ENCODE data around the gene ERRFI1.
"Not testable (repeated sequence)": the region's sequence is repeated elsewhere in the genome, so short reads cannot be mapped to it uniquely, and the experiment has no call there.

ERRFI1 gene

DNA sequence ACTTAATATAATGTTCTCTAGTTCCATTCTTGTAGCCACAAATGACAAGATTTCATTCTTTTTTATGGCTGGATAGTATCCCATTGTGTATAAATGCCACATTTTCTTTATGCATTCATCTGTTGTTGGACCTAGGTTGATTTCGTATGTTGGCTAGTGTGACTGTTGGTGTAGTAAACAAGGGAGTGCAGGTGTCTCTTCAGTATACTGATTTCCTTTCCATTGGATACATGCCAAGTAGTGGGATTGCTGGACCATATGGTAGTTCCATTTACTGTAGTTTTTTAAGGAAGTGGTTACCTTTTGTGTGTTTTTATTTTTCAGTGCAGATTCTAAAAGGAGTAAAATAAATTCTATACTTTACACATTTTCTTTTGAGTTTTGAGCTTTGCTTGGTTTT is 58.9 kb downstream of the ERRFI1 start:
- Histone ChIP-seq H2AFZ (ENCODE audit: low read depth, low read length) (no peak overlapping the region), H3K9me3 (ENCODE audit: insufficient read depth, low read length, severe bottlenecking) (no peaks in the 10 kb centered on the region), H3K9ac (ENCODE audit: low read depth, low read length) (no peak overlapping the region), H3K4me1 (ENCODE audit: insufficient read depth, low read length) (peaks cover 43% of the 10 kb centered on the region), H4K20me1 (ENCODE audit: insufficient read depth, low read length) (peaks cover 7% of the 10 kb centered on the region; the same call in 1 of the 2 replicates), H3K27ac (ENCODE audit: low read length) (peak overlapping the region; percentile 27; the same call in 1 of the 2 replicates), H3K4me3 (ENCODE audit: low read depth in 1 of 2, low read length in 2 of 2) (no peak overlapping the region), H3K36me3 (ENCODE audit: insufficient read depth, low read length) (peaks cover 89% of the 10 kb centered on the region), H3K27me3 (ENCODE audit: insufficient read depth, low read length, poor library complexity) (no peaks in the 10 kb centered on the region), H3K4me2 (ENCODE audit: insufficient read depth, low read length) (no peak overlapping the region; the same call in 1 of the 2 replicates), H3K79me2 (ENCODE audit: insufficient read depth, low read length) (peaks cover 65% of the 10 kb centered on the region)
- ATAC-seq (ENCODE audit: insufficient read depth, low read depth) (no peak), DNase-seq (no peak)
- TF ChIP-seq, protein P1, sequence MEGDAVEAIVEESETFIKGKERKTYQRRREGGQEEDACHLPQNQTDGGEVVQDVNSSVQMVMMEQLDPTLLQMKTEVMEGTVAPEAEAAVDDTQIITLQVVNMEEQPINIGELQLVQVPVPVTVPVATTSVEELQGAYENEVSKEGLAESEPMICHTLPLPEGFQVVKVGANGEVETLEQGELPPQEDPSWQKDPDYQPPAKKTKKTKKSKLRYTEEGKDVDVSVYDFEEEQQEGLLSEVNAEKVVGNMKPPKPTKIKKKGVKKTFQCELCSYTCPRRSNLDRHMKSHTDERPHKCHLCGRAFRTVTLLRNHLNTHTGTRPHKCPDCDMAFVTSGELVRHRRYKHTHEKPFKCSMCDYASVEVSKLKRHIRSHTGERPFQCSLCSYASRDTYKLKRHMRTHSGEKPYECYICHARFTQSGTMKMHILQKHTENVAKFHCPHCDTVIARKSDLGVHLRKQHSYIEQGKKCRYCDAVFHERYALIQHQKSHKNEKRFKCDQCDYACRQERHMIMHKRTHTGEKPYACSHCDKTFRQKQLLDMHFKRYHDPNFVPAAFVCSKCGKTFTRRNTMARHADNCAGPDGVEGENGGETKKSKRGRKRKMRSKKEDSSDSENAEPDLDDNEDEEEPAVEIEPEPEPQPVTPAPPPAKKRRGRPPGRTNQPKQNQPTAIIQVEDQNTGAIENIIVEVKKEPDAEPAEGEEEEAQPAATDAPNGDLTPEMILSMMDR (IDR thresholded peaks at IDR 0.05; ENCODE audit: borderline replicate concordance, extremely low read depth, low read length, poor library complexity, severe bottlenecking), result no peak
- TF ChIP-seq EZH2 (IDR thresholded peaks at IDR 0.05; ENCODE audit: borderline replicate concordance, low read depth, low read length, severe bottlenecking), result no peak

DNA sequence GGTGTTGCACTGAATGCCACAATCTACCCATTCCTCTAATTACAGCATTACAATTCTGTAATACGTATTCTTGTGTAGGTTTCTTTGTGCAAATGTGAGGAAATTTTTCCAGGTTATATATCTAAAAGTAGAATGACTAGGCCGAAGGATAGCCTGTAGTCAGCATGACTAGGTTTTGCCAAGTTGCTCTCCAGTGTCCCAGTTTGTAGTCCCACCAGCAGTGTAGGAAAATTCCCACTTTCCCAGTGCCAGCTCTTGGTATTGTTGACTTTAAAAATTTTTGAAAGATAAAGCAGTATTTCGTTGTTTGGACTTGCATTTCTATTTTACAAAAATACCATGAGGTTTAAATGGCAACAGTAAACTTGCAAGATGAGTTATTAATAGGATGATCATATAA is 61.6 kb downstream of the ERRFI1 start:
- H3K4me2 ChIP-seq (ENCODE audit: insufficient read depth, low read length), result peak overlapping the region; percentile 44; the same call in 1 of the 2 replicates
- H2AFZ ChIP-seq (ENCODE audit: low read depth, low read length), result no peak overlapping the region
- H3K36me3 ChIP-seq (ENCODE audit: insufficient read depth, low read length), result peaks cover 67% of the 10 kb centered on the region
- H3K4me3 ChIP-seq (ENCODE audit: low read depth in 1 of 2, low read length in 2 of 2), result no peak overlapping the region
- H3K27ac ChIP-seq (ENCODE audit: low read length), result no peak overlapping the region
- peaks cover 7% of the 10 kb centered on the region; the same call in 1 of the 2 replicates for H4K20me1 ChIP-seq (ENCODE audit: insufficient read depth, low read length)
- H3K9ac ChIP-seq (ENCODE audit: low read depth, low read length), result no peak overlapping the region
- H3K9me3 ChIP-seq (ENCODE audit: insufficient read depth, low read length, severe bottlenecking), result no peaks in the 10 kb centered on the region
- ATAC-seq (ENCODE audit: insufficient read depth, low read depth), result no peak
- TF ChIP-seq, protein P1 (IDR thresholded peaks at IDR 0.05; ENCODE audit: borderline replicate concordance, extremely low read depth, low read length, poor library complexity, severe bottlenecking), result no peak
- no peak for TF ChIP-seq EZH2 (IDR thresholded peaks at IDR 0.05; ENCODE audit: borderline replicate concordance, low read depth, low read length, severe bottlenecking)
- H3K4me1 ChIP-seq (ENCODE audit: insufficient read depth, low read length), result peaks cover 55% of the 10 kb centered on the region
- no peaks in the 10 kb centered on the region for H3K27me3 ChIP-seq (ENCODE audit: insufficient read depth, low read length, poor library complexity)
- DNase-seq, result no peak
- H3K79me2 ChIP-seq (ENCODE audit: insufficient read depth, low read length), result peaks cover 82% of the 10 kb centered on the region

- not testable (repeated sequence) for DNase-seq; H3K9me3 ChIP-seq (ENCODE audit: insufficient read depth, low read length, severe bottlenecking); H3K4me3 ChIP-seq (ENCODE audit: low read depth in 1 of 2, low read length in 2 of 2); H3K9ac ChIP-seq (ENCODE audit: low read depth, low read length); H4K20me1 ChIP-seq (ENCODE audit: insufficient read depth, low read length); H2AFZ ChIP-seq (ENCODE audit: low read depth, low read length); H3K27me3 ChIP-seq (ENCODE audit: insufficient read depth, low read length, poor library complexity); ATAC-seq (ENCODE audit: insufficient read depth, low read depth); H3K27ac ChIP-seq (ENCODE audit: low read length)
- peak overlapping the region; percentile 44; the same call in 1 of the 2 replicates for H3K4me2 ChIP-seq (ENCODE audit: insufficient read depth, low read length)
- H3K4me1 ChIP-seq (ENCODE audit: insufficient read depth, low read length), result peaks cover 55% of the 10 kb centered on the region
- peaks cover 79% of the 10 kb centered on the region for H3K79me2 ChIP-seq (ENCODE audit: insufficient read depth, low read length)
- H3K36me3 ChIP-seq (ENCODE audit: insufficient read depth, low read length), result peaks cover 61% of the 10 kb centered on the region
Measured at GRCh38 chr1:7963841-7964240, 62.3 kb downstream of the ERRFI1 start.

DNA sequence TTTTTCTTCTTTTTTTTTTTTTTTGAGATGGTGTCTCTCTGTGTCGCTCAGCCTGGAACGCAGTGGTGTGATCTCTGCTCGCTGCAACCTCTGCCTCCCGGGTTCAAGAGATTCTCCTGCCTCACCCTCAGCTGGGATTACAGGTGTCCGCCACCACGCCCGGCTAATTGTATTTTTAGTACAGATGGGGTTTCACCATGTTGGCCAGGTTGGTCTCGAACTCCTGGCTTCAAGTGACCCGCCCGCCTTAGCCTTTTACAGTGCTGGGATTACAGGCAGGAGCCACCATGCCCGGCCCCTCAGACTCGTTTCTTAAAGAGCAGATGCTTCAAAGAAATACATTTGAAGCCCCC is 62.8 kb downstream of the ERRFI1 start:
- Histone ChIP-seq H3K36me3 (ENCODE audit: insufficient read depth, low read length) (peaks cover 56% of the 10 kb centered on the region), H3K9ac (ENCODE audit: low read depth, low read length) (0 out of 2 replicates have a peak overlapping the region, but pooled peaks have one; percentile 93)

More for the DNA sequence above, 62.8 kb downstream of the ERRFI1 start:
- Histone ChIP-seq H3K4me3 (ENCODE audit: low read depth in 1 of 2, low read length in 2 of 2) (peak overlapping the region in 1 of 2 experiments; percentile 93; a peak in 1 of 4 replicates), H3K4me2 (ENCODE audit: insufficient read depth, low read length) (peak overlapping the region; percentile 62; the same call in 1 of the 2 replicates), H3K4me1 (ENCODE audit: insufficient read depth, low read length) (peaks cover 55% of the 10 kb centered on the region), H3K79me2 (ENCODE audit: insufficient read depth, low read length) (peaks cover 76% of the 10 kb centered on the region)
- not testable (repeated sequence) for ATAC-seq (ENCODE audit: insufficient read depth, low read depth); H3K9me3 ChIP-seq (ENCODE audit: insufficient read depth, low read length, severe bottlenecking); H3K27ac ChIP-seq (ENCODE audit: low read length); H3K27me3 ChIP-seq (ENCODE audit: insufficient read depth, low read length, poor library complexity); H4K20me1 ChIP-seq (ENCODE audit: insufficient read depth, low read length); DNase-seq; H2AFZ ChIP-seq (ENCODE audit: low read depth, low read length)

Data from DND-41 (cell line).